HFF-Myc (cell line): ENCODE results near the gene EVX1.
A peak's percentile ranks its signal among the peaks of the same experiment; 100 is the strongest.

Source experiments
- DNase-seq: peaks from one replicate; pipeline ENCODE4 v3.0.0-alpha.2; 2011; ENCODE audit warnings: low read depth; ENCODE audit errors: extremely low read depth
- H3K4me3 ChIP-seq: replicated peaks from 2 replicates; pipeline ENCODE4 v1.5.1; 2011; ENCODE audit warnings: low read depth, mild to moderate bottlenecking, control low read depth, low read length
- CTCF ChIP-seq: IDR thresholded peaks from 2 replicates; pipeline ENCODE4 v1.5.1; 2012; ENCODE audit warnings: mild to moderate bottlenecking, low read depth, low read length, control low read depth; ENCODE audit errors: missing control alignments

EVX1 gene

GRCh38 chr7:27242555-27243339, at the start of gene EVX1:
EVX1 (plus strand) TSS chr7:27242802; CDS start chr7:27243031, 229 bp downstream.
- TF ChIP-seq CTCF, result no peak
- no peak for DNase-seq
- H3K4me3 ChIP-seq, result peak within 1 kb of the TSS; percentile 25

GRCh38 chr7:27193335-27194001, 49.1 kb upstream of the EVX1 start:
- TF ChIP-seq CTCF, result no peak
- H3K4me3 ChIP-seq, result peak overlapping the region; percentile 83

GRCh38 chr7:27194002-27194352, 48.6 kb upstream of the EVX1 start:
- DNase-seq, result no peak
- peak overlapping the region; percentile 83 for H3K4me3 ChIP-seq
- no peak for TF ChIP-seq CTCF

More at GRCh38 chr7:27193335-27194001, 49.1 kb upstream of the EVX1 start:
- DNase-seq, result no peak

GRCh38 chr7:27194686-27195379, 47.8 kb upstream of the EVX1 start:
- DNase-seq, result no peak
- peak overlapping the region; percentile 83 for H3K4me3 ChIP-seq
- no peak for TF ChIP-seq CTCF

- peak; percentile 71 for TF ChIP-seq CTCF
- peak overlapping the region; percentile 83 for H3K4me3 ChIP-seq
- no peak for DNase-seq
These were observed 46.3 kb upstream of the EVX1 start for GRCh38 chr7:27196287-27196767.

GRCh38 chr7:27197137-27198042, 45.2 kb upstream of the EVX1 start:
- no peak for DNase-seq
- H3K4me3 ChIP-seq, result peak overlapping the region; percentile 83
- no peak for TF ChIP-seq CTCF
